SK-N-DZ (cell line): ENCODE data around the gene RAB3B.
"Not testable (repeated sequence)": the region's sequence is repeated elsewhere in the genome, so short reads cannot be mapped to it uniquely, and the experiment has no call there.

Experiments used
- DNase-seq: peaks from one replicate; pipeline ENCODE4 v3.0.0-alpha.2; 2015; ENCODE audit warnings: low spot score
- small RNA-seq, 2 experiments: library from RNA; depleted of rRNA; stranded (forward); fragments of <200 nt; gene quantifications; one replicate each; pipeline ENCODE3, GENCODE V24; 2014

RAB3B gene

GRCh38 chr1:51873270-51873669 is 117.2 kb downstream of the RAB3B start:
- DNase-seq: not testable (repeated sequence)

GRCh38 chr1:51871351-51871975 is 119.0 kb downstream of the RAB3B start:
- no peak for DNase-seq

GRCh38 chr1:51870603-51871350 is 119.7 kb downstream of the RAB3B start:
- no peak for DNase-seq

GRCh38 chr1:51867479-51868232 is 122.8 kb downstream of the RAB3B start:
- no peak for DNase-seq

GRCh38 chr1:51863384-51863783 is 127.1 kb downstream of the RAB3B start:
- no peak for DNase-seq

GRCh38 chr1:51861669-51862068 is 128.8 kb downstream of the RAB3B start:
- DNase-seq: no peak

- no peak for DNase-seq
Measured at GRCh38 chr1:51859735-51860134, 130.8 kb downstream of the RAB3B start.

- DNase-seq: no peak
Measured at GRCh38 chr1:51859333-51859732, 131.2 kb downstream of the RAB3B start.

- no peak for DNase-seq
Measured at GRCh38 chr1:51858892-51859291, 131.6 kb downstream of the RAB3B start.

Small RNAs within 50 kb of the gene (small RNA-seq; reads per million reads assigned to genes)
- 0 reads per million in 2 experiments for gene RN7SL290P
- 0.03 to 0.58 reads per million in 2 experiments for gene RNA5SP48
